ENCODE measurements around the gene CCDC74A.
"Not testable (repeated sequence)": the region's sequence is repeated elsewhere in the genome, so short reads cannot be mapped to it uniquely, and the experiment has no call there.

The CCDC74A gene

DNA sequence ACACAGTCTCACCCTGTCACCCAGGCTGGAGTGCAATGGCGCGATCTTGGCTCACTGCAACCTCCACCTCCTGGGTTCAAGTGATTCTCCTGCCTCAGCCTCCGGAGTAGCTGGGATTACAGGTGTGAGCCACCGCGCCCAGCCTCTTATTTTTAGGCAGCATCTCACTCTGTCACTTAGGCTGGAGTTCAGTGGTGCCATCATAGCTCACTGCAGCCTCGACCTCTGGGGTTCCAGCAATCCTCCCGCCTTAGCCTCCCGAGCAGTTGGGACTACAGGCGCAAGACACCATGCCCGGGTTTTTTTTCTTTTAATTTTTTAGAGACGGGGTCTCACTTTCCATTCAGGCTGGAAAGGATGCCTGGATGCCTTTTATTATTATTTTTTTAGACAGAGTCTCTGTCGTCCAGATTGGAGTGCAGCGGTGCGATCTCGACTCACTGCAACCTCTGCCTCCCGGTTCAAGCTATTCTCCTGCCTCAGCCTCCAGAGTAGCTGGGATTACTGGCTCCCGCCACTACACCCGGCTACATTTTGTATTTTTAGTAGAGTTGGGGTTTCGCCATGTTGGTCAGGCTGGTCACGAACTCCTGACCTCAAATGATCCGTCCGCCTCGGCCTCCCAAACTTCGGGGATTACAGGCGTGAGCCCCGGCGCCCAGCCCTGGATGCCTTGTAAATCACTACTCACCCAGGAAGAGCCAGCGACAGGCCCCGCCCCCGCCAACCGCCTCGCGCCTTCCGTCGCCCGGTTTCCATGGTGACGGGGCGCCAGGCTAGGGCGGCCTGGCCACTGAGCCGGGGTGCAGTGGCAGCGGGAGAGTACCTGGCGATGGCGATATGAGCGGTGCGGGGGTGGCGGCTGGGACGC lies at the start of gene CCDC74A:
Gene CCDC74A, plus strand, starts transcription at position 758 of the 871 bp plus-strand sequence. Its CDS starts 83 bp downstream, at position 841.
- DNase-seq = peak; percentile 85

DNA sequence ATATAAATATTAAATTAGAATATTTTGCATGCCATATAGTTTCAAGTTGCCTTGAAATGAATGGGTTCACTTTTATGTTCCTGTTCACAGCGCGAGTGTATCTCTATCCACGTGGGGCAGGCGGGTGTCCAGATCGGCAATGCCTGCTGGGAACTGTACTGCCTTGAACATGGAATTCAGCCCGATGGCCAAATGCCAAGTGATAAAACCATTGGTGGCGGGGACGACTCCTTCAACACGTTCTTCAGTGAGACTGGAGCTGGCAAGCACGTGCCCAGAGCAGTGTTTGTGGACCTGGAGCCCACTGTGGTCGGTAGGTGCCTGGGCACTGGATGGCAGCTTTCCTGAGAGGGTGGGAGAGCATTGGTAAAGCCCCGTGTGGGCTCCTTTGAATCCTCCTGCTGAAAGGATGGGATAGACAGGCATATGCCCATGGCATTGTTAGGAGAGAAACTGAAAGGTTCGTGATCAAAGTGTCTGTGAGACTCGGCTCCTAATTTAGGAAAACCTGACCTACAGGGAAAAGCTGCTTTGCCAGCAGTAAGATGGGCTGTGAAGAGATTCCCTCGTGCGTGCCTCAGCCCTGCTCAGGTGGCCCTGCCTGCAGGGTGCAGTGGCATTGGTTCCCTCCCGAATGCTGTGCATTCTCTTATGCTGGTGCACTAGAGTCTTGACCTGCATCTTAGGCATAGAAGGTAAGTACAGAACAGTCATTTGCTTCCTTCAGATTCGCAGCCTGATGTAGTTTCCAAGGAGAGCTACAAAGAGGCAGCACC lies 49.4 kb upstream of the CCDC74A start:
- DNase-seq = not testable (repeated sequence)

DNA sequence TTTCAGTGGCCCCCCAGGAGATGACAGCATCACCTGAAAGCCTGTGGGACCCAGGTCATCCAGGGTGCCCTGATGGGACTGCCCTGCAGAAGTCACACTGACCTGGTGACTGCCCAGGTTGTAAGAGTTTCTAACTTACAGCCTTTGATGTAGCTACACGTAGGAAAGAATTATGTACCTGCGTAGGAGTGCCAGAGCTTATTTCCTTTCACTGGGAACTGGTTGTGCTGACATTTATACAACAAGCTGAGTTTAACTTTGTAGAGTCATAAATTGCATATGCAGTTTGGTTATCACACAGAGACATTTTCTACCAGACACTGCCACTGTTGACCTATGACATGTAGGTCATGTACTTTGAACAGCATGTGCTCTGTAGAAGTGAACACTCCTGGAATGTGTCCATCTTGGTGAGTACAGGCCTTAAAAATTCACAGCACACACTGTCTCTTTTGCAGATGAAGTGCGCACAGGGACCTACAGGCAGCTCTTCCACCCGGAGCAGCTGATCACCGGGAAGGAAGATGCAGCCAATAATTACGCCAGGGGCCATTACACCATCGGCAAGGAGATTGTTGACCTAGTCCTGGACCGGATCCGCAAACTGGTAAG lies 48.7 kb upstream of the CCDC74A start:
- DNase-seq = not testable (repeated sequence)

DNA sequence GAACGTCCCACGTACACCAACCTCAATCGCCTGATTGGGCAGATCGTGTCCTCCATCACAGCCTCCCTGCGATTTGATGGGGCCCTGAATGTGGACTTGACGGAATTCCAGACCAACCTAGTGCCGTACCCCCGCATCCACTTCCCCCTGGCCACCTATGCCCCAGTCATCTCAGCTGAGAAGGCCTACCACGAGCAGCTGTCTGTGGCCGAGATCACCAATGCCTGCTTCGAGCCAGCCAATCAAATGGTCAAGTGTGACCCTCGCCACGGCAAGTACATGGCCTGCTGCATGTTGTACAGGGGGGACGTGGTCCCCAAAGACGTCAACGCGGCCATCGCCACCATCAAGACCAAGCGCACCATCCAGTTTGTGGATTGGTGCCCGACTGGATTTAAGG lies 47.3 kb upstream of the CCDC74A start:
- not testable (repeated sequence) for DNase-seq

DNA sequence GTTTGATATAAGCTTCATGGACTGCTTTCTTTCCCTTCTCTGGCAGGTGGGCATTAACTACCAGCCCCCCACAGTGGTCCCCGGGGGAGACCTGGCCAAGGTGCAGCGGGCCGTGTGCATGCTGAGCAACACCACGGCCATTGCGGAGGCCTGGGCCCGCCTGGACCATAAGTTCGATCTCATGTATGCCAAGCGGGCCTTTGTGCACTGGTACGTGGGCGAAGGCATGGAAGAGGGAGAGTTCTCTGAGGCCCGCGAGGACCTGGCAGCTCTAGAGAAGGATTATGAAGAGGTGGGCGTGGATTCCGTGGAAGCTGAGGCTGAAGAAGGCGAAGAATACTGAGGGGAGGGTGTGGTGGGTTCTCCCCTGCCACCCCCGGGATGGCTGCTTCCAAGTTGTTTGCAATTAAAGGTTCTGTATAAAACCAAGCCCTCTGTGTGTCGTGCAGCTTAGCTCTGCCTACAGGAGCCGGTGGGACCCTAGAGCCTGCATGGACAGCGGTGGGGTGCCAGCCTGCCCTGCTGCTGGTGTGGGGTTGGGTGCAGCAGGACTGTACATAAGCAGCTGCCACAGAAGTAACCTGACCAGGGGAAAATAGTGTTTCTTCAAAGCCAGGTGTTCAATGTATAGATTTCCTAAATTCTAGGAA lies 45.1 kb upstream of the CCDC74A start:
- DNase-seq = not testable (repeated sequence)

DNA sequence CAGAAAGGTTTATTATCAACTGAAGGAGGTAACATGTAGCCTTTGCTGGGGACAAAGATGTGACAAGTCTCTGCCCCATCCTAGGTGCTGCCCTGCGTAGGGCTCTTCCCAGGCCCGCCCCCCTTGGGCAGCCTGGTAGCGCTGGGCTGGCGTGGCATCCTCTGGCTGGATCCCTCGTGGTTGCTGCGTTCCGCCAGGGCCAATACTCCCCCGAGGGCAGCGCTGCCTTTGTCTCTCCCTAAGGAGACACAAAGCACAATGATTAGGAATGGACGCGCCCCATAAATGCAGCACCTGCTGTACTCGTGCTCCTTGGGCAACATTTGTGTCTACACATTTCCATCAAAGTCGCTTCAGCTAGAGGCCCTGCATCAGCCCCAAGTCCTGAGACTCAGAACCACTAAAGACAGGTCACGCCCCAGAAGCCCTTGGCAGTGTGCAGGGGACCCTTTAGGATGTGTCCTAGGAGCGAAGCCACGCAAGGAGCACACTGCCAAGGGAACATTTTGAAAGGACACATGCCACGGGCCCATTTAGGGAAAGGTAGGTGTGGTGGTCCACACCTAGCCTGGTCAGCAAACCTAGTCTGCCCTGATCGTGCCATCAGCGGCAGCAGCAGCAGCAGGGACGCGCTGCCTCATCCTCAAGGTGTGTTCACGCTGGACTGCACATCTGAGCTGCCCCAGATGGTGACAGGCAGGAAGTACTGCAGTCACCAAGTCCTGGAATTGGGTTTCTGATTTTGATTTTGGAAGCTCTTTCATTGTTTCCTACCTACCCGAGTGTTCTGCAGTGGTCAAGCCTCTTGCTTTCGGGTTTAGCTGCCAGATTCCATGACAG lies 43.5 kb upstream of the CCDC74A start:
- DNase-seq = not testable (repeated sequence)

DNA sequence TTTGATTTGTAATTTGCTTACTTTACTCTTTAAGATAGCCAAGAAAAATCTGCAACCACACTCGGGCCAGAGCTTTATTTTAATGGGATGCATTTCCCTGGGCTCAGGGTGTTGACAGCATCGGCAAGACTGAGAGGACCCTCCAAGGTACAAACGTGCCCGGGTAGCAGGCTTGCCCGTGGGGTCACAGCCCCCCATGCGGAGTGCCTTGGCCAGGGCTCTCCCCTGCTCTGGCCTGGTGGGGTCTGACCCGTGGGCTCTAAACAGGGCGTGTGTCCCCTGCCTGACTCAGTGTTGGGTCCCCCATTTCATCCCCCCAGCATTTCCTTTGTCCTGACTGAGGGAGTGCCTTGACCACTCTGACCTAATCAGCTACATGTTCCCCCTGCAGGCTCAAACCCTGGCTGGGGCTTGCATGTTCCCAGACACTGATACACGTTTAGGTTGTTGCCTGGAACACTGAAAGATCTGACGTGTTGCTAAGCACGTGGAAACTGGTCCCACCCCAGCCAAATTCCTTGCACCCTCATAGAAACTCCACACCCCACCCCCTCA lies 42.7 kb upstream of the CCDC74A start:
- DNase-seq = not testable (repeated sequence)

DNA sequence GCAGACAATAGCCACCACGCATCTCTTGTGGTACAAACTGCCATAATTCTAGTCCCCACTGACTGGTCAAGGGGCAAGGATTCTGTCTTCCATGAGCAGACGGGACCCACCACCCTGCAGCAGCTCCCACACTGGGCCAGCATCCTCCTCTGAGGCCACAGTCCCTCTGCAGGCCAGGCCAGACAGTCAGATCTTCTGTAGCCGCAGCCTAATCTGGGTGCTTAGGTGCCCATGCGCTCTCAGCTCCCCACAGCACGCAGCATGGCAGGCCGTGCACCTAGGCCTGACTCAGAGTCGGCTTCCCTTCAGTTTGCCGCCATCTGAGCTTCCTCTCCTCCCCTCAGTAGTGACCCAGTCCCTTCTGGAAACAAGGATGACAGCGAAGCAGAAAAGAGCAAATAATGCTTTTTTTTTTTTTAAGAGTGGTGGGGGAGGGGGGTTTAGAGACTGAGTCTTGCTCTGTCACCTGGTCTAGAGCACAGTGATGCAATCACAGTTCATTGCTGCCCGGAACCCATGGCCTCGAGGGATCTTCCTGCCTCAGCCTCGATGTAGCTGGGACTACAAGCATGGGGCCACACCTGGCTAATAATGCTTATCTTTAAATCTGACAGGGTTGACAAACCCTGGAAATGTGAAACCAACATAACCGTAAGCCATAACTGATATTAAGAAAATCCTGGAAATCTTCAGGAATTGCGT lies 41.3 kb upstream of the CCDC74A start:
- not testable (repeated sequence) for DNase-seq

DNA sequence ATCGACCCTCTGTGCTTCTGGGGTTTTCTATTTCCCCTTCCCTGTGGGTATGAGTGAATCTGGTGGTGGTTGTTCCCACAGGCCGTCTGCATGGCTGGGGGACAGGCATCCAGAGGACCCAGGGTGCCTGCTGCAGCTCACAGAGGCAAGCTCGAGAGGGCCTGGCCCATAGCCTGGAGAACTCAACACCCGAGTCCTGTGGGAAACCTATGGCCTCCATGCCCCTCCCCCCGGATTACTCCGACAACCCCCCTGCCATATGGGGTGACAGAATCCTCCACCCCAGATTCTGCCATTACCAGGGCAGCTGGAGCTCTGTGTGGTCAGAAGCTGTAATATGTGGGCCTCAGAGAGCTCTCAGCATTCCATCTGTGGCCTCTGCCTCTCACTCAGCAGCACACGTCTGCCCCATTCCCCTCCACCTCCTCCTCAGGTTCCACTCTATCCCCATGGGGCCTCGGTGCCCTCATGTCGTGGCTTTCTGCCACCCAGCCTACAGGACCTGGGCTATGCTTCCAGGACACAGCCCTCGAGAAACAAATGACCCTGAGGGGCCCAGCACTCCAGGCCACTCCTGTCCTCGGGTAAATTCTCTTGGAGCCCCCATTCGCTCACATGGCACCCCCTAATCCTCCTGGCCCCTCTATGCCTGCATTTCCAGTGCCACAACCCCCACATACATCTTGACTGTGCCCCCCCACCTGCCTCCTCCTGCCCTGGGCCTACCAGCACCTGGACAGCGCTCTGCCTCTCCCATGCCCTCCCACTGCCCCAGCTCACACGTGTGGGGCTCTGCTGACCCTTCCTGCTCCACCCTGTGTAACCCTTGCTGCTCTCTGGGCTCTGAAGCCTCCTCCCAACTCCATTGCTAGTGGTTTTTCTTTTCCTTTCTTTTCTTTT lies 39.1 kb upstream of the CCDC74A start:
- no peak for DNase-seq

DNA sequence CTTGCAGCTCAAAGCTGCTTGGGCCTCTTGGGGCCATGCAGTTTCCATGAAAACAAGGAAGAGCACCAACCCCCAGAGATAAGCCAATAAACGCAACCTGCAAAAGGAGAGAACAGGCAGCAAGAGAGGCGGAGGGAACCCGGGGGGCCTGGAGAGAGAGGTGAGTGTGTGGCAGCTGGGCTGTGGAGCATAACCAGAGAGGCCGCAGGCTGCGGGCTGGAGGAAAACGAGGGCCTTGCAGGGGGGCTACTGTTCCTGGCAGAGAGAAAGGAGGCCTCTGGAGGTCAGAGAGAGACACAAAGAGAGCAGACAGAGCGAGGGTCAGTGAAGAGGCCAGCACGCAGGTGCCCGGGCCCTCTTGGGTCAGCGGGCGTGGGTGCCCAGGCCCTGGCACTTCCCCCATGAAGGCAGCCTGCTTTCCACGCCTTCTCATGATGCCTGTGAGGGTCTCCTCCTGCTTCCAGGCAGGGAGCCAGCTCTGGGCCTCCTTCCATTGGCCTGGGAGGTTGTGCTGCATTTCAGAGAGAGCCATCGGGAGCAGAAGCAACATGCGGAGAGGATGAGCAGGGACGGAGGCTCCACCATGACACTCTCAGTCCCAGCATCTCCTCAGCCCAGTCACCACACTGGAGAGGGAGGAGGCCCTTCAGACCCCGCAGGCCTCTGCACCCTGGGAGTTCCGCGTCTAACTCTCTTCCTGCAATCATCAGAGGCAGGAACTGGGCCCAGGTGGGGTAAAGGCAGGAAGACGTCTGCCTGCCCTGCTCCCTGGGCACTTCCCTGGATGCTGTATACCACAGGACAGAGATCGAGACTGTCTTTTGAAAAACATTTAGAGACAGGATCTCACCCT lies 36.8 kb upstream of the CCDC74A start:
- not testable (repeated sequence) for DNase-seq

DNA sequence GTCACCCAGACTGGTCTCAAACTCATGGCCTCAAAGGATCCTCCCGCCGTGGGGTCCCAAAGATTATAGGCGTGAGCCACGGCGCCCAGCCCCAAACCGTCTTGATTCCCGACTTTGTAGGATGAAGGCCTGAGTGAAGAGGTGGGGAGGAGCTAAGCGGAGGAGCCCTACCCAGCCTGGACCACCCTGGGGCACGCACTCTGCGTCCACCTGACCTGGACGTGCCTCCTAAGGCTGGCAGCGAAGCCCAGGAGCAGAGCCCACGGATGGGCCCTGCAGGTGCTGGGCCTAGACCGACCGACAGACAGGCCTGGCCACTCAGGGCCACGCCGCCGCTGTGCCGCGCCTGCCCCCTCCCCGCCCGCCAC lies 36.2 kb upstream of the CCDC74A start:
- peak; percentile 21 for DNase-seq

DNA sequence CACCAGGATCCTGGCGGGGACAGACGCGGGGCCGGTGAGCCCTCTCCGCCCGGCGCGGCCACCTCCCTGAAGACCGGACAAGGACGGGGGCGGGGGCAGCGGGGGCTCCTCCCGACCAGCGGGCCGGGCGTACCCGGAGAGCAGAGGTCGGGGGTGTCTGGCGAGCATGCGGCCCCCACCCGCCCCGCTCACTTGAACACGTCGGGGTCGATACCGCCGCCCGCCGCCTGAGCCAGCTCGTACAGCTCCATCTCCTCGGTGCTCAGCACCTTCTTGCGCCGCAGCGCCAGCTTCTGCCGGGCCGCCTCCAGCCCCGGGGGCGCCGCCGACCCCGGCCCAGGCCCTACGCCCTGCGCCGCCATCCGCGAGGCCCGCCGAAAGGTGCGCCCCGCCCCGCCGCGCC lies 35.7 kb upstream of the CCDC74A start, which contains the start of gene MZT2A:
Gene MZT2A, minus strand, starts transcription at position 383 of the 403 bp plus-strand sequence. Its CDS starts 21 bp downstream, at position 362.
- not testable (repeated sequence) for DNase-seq

DNA sequence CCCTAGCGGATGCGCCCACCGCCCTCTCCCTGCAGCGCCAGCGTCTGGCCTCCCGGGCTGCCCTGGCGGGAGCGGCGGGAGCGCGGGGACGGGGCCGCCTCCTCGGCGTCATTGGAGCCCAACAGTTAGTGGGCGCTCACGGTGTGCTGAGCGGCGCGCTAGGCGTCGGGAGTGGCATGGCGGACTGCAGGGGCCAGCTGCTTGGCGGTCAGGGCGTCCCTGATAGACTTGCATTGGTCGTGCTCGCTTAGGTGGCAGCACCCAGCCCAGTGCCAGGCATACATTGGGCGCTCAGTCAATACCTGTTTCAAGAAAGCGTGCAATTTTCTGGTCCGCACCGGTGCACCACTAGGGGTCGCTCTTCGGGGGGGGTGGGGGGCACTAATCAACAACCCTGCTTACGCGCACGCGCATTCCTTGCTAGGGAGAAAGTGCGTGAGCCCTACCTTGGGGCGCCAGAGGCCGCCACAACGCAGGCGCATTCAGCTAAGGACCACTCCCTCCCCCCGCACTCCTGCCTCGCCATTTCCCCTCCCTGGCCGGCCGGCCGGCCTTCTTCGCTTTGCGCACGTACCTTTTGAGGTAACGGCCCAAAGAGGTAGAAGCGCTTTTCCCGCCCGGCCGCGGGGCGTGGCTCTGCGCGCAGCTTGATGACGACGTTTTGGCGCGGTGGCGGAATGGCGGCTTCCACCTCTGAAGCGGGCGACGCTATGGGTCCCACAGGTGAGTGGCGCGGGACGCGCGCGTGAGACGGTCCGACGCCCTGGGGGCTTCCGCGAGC lies 35.1 kb upstream of the CCDC74A start:
- peak; percentile 98 for DNase-seq

DNA sequence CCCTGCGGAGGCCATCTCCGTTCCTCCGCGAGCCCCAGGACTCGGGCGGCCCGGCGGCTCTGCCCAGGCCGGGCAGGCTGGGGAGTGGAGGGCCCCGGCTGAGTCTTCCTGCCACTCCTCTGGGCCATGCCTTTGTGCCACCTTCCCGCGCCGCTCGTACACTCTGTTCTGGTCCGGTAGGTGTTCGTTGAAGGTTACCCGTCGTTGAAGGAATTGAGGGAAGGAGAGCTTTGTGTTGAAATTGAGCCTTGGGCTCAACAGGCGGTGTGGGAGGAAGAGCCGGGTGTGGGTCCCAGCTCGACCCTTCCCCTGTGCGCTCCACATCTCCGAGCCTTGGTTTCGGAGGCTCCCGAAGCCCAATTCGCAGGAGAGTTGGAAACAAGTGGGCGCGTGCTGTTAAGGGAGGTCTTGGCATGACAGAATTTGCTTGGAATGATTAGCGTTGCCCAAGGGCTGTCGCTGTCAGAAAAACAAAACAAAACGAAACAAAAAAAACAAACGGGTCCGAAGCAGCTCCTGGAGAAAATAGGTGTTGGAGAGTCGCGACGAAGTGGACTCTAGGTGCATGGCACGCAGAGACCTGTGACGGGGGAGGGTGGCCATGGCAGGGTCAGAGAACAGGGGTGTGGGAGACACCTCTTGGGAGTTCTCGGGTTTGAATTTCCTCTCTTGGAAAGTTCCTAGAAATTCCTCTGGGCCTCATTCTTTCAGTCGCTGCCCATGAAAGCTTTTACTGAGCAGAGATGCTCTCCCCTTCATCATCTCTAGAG lies 34.3 kb upstream of the CCDC74A start:
- DNase-seq = no peak

DNA sequence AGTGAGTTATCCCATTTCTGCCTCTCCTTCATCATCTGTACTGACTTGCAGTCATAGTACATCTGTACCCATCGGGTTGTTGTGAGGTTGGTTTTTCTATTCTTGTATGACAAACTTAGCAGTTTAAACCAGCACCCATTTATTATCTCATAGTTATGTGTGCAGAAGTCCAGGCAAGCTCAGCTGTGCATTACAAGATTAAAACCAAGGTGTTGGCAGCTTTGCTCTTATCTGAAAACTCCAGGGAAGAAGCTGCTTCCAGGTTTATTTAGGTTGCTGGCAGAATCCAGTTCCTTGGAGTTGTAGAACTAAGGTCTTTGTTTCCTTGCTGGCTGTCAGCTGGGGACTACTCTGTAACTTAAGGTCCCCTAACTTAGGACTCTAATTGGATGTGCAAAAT lies 32.2 kb upstream of the CCDC74A start:
- DNase-seq = not testable (repeated sequence)

DNA sequence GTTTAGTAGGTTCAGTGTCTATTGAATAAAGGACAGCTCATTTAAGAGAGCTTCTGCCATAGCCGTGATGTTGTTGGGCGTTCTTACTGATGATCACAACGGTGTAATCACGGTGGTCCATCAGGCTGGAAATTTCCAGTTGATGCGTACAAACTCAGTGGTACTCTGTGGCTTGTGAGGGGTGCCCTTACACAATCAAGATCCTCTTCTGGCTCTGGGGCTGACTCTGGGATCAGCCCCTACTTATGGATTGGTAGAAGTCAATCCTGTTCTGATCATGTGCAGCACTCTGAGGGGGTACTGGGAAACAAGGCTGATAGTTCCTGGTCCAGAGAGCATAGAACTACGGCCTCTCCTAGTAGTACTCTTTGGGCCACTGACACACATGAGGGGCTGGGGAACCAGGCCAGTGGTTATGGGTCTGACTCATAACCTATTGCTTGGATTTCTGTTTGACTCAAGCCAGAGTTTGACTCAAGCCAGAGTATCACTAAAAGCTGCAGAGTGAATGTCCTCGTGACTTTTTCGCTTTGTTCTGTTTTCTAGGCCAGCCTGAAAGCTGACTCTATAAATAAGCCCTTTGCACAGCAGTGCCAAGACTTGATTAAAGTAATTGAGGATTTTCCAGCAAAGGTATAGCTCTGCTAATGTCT lies 29.2 kb upstream of the CCDC74A start:
- not testable (repeated sequence) for DNase-seq
